Measurements from ENCODE around the gene ALKBH5. TPM values are rescaled to one million over a fixed set of nuclear protein-coding genes. Genes with fewer than 3 reads are reported as not detected.

ALKBH5 gene
- total and polyA plus RNA-seq, 9 of the 15 experiments (the other 6 are each of a cell fraction or from before 2014, with no cell fraction given) = 11.4 to 70.0 (median 47.4) TPM

DNA sequence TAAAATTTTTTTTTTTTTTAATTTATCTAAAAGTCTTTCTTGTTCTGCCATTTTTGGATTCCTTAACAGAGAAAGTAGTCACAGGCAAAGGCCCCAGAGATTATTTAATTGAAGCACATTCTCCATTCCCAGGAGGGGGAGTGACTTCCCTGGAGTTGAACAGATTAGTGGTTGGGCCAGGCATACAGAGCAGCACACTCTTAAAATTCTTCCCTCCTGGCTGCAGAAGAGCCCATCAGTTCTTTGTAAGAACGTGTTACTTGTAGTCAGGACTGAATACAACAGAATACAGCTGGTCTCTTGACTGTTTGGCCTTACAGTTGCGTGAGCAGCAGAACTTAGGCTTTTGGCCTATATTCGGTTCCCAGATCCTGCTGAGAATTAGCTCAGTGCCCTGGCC, 1.8 kb downstream of the ALKBH5 start:
- CTCF ChIA-PET (ENCODE audit: low intra/inter-chr PET ratio) = interaction anchor here (1.1 kb wide), 1 partner anchor 44 kb away, joined by 4 read pairs; no protein-coding TSS in a partner anchor
- Histone ChIP-seq H3K27me3 (ENCODE audit: control insufficient read depth in 2 of 2, insufficient read depth in 2 of 2, low read length in 2 of 2) (no peaks in the 10 kb centered on the region), H2AFZ (ENCODE audit: low read depth, low read length) (no peak overlapping the region), H3K4me1 (replicated peaks in 1 of 2; ENCODE audit: control insufficient read depth in 2 of 2, insufficient read depth in 2 of 2, low read length in 2 of 2) (peaks cover 41 to 42% of the 10 kb centered on the region in 2 experiments), H3K27ac (ENCODE audit: extremely low read depth, low read depth, low read length) (peak overlapping the region; percentile 53; the same call in 2 of the 3 replicates), H3K4me3 (peak overlapping the region; percentile 69), H3K36me3 (ENCODE audit: control insufficient read depth, insufficient read depth, low read length) (peaks cover 46% of the 10 kb centered on the region; the same call in 2 of the 3 replicates), H3K9me1 (ENCODE audit: control insufficient read depth, insufficient read depth, low read length) (no peaks in the 10 kb centered on the region), H3K9ac (ENCODE audit: insufficient read depth in 1 of 2, low read depth in 2 of 2, low read length in 2 of 2) (peak overlapping the region; percentile 83 to 94; a peak in 3 of 4 replicates), H3K4me2 (ENCODE audit: insufficient read depth, low read length) (peak overlapping the region; percentile 95), H3K79me2 (ENCODE audit: control insufficient read depth, insufficient read depth, low read length) (peaks cover 67% of the 10 kb centered on the region), H3K9me3 (replicated peaks; ENCODE audit: control insufficient read depth, insufficient read depth, low read depth, low read length) (no peaks in the 10 kb centered on the region), H4K20me1 (replicated peaks; ENCODE audit: control insufficient read depth, insufficient read depth, low read length) (peaks cover 39% of the 10 kb centered on the region)
- intact Hi-C loops (cut with micrococcal nuclease) (no loop called here), in situ Hi-C loops (cut with MboI) (no loop called here)
- ATAC-seq (no peak), FAIRE-seq (no peak), DNase-seq (ENCODE audit: extremely low read depth in 1 of 4, low spot score in 3 of 4) (no peak)
- WGBS (ENCODE audit: insufficient coverage, low coverage, missing lambda C conversion rate) = 2% methylated on average over 3 of the region's 3 CpGs
- no TSS peak for BruUV-seq (replicated peaks)
- POLR2A ChIA-PET = interaction anchor here (1.0 kb wide), 2 partner anchors 17 to 20 kb away, joined by 3 to 5 read pairs; no protein-coding TSS in a partner anchor
- TF ChIP-seq, protein P1, sequence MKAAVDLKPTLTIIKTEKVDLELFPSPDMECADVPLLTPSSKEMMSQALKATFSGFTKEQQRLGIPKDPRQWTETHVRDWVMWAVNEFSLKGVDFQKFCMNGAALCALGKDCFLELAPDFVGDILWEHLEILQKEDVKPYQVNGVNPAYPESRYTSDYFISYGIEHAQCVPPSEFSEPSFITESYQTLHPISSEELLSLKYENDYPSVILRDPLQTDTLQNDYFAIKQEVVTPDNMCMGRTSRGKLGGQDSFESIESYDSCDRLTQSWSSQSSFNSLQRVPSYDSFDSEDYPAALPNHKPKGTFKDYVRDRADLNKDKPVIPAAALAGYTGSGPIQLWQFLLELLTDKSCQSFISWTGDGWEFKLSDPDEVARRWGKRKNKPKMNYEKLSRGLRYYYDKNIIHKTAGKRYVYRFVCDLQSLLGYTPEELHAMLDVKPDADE (conservative IDR thresholded peaks at IDR 0.05; ENCODE audit: control insufficient read depth, low read depth, low read length) = no peak
- TF ChIP-seq, protein P2, sequence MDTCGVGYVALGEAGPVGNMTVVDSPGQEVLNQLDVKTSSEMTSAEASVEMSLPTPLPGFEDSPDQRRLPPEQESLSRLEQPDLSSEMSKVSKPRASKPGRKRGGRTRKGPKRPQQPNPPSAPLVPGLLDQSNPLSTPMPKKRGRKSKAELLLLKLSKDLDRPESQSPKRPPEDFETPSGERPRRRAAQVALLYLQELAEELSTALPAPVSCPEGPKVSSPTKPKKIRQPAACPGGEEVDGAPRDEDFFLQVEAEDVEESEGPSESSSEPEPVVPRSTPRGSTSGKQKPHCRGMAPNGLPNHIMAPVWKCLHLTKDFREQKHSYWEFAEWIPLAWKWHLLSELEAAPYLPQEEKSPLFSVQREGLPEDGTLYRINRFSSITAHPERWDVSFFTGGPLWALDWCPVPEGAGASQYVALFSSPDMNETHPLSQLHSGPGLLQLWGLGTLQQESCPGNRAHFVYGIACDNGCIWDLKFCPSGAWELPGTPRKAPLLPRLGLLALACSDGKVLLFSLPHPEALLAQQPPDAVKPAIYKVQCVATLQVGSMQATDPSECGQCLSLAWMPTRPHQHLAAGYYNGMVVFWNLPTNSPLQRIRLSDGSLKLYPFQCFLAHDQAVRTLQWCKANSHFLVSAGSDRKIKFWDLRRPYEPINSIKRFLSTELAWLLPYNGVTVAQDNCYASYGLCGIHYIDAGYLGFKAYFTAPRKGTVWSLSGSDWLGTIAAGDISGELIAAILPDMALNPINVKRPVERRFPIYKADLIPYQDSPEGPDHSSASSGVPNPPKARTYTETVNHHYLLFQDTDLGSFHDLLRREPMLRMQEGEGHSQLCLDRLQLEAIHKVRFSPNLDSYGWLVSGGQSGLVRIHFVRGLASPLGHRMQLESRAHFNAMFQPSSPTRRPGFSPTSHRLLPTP (IDR thresholded peaks at IDR 0.05; ENCODE audit: borderline replicate concordance, extremely low read depth, insufficient read length) = no peak
- TF ChIP-seq, protein P3, sequence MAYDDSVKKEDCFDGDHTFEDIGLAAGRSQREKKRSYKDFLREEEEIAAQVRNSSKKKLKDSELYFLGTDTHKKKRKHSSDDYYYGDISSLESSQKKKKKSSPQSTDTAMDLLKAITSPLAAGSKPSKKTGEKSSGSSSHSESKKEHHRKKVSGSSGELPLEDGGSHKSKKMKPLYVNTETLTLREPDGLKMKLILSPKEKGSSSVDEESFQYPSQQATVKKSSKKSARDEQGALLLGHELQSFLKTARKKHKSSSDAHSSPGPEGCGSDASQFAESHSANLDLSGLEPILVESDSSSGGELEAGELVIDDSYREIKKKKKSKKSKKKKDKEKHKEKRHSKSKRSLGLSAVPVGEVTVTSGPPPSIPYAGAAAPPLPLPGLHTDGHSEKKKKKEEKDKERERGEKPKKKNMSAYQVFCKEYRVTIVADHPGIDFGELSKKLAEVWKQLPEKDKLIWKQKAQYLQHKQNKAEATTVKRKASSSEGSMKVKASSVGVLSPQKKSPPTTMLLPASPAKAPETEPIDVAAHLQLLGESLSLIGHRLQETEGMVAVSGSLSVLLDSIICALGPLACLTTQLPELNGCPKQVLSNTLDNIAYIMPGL (CRISPR knock-in tag; IDR thresholded peaks at IDR 0.05) = no peak
- TF ChIP-seq BHLHE40 (IDR thresholded peaks at IDR 0.05; ENCODE audit: low read length) = no peak
- TF ChIP-seq, protein P4, sequence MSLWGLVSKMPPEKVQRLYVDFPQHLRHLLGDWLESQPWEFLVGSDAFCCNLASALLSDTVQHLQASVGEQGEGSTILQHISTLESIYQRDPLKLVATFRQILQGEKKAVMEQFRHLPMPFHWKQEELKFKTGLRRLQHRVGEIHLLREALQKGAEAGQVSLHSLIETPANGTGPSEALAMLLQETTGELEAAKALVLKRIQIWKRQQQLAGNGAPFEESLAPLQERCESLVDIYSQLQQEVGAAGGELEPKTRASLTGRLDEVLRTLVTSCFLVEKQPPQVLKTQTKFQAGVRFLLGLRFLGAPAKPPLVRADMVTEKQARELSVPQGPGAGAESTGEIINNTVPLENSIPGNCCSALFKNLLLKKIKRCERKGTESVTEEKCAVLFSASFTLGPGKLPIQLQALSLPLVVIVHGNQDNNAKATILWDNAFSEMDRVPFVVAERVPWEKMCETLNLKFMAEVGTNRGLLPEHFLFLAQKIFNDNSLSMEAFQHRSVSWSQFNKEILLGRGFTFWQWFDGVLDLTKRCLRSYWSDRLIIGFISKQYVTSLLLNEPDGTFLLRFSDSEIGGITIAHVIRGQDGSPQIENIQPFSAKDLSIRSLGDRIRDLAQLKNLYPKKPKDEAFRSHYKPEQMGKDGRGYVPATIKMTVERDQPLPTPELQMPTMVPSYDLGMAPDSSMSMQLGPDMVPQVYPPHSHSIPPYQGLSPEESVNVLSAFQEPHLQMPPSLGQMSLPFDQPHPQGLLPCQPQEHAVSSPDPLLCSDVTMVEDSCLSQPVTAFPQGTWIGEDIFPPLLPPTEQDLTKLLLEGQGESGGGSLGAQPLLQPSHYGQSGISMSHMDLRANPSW (CRISPR knock-in tag; IDR thresholded peaks at IDR 0.05) = no peak
- TF ChIP-seq DIDO1 (tag; IDR thresholded peaks at IDR 0.05; ENCODE audit: low read depth) = no peak
- TF ChIP-seq HOXB6 (CRISPR knock-in tag; IDR thresholded peaks at IDR 0.05; ENCODE audit: borderline replicate concordance) = no peak
- TF ChIP-seq ARID1B (IDR thresholded peaks at IDR 0.05) = no peak
- TF ChIP-seq, protein P5, sequence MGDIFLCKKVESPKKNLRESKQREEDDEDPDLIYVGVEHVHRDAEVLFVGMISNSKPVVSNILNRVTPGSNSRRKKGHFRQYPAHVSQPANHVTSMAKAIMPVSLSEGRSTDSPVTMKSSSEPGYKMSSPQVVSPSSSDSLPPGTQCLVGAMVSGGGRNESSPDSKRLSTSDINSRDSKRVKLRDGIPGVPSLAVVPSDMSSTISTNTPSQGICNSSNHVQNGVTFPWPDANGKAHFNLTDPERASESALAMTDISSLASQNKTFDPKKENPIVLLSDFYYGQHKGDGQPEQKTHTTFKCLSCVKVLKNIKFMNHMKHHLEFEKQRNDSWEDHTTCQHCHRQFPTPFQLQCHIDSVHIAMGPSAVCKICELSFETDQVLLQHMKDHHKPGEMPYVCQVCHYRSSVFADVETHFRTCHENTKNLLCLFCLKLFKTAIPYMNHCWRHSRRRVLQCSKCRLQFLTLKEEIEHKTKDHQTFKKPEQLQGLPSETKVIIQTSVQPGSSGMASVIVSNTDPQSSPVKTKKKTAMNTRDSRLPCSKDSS (IDR thresholded peaks at IDR 0.05; ENCODE audit: low read depth, partially characterized antibody) = no peak
